H1 (cell line): Measurements from ENCODE around the gene LBX2. TPM values are rescaled to one million over a fixed set of nuclear protein-coding genes. Genes with fewer than 3 reads are reported as not detected.

Experiments used
- CTCF ChIA-PET: fragments of 300-600 bp; sonication (Branson Sonifier 250); formaldehyde crosslinking; loops from one replicate; lab custom pipeline; 2021; ENCODE audit not compliant: partially characterized antibody; lab: Charles Lee
- POLR2A ChIA-PET: fragments of 300-600 bp; sonication (Branson Sonifier 250); formaldehyde crosslinking; loops from one replicate; lab custom pipeline; 2021; ENCODE audit warnings: inconsistent platforms; ENCODE audit not compliant: partially characterized antibody; lab: Charles Lee
- DNase-seq, 2 experiments: peaks; one replicate each; pipeline versions ENCODE4 v3.0.0 to v3.0.0-alpha.2; 2010 to 2022; ENCODE audit warnings: low spot score in 2 of 2, low read depth in 1 of 2, mixed read lengths in 1 of 2
- FAIRE-seq: peaks from 2 replicates; lab custom pipeline; 2011; peaks lifted over from hg19 to GRCh38; lab: Jason Lieb, UNC
- H2AFZ ChIP-seq: 2 replicates; pipeline ENCODE4 v1.8.1; 2012; ENCODE audit warnings: low read length, inconsistent platforms
- H2AK5ac ChIP-seq: 2 replicates; pipeline ENCODE4 v1.6.1; 2013; ENCODE audit warnings: low read depth, low read length
- H2BK120ac ChIP-seq: replicated peaks from 2 replicates; pipeline ENCODE3; 2013; ENCODE audit warnings: low read depth, low read length, inconsistent platforms
- H2BK12ac ChIP-seq: 2 replicates; pipeline ENCODE4 v1.6.1; 2013; ENCODE audit warnings: low read depth, low read length
- H2BK15ac ChIP-seq: 2 replicates; pipeline ENCODE4 v1.6.1; 2013; ENCODE audit warnings: low read length
- H2BK20ac ChIP-seq: 2 replicates; pipeline ENCODE4 v1.6.1; 2013; ENCODE audit warnings: low read length
- H2BK5ac ChIP-seq: 2 replicates; pipeline ENCODE4 v1.6.1; 2013; ENCODE audit warnings: low read depth, low read length
- H3K14ac ChIP-seq: 2 replicates; pipeline ENCODE4 v1.6.1; 2013; ENCODE audit warnings: inconsistent platforms; ENCODE audit not compliant: insufficient read length
- H3K18ac ChIP-seq: 2 replicates; pipeline ENCODE4 v1.6.1; 2013; ENCODE audit warnings: low read length; ENCODE audit errors: extremely low read depth
- H3K23ac ChIP-seq: 2 replicates; pipeline ENCODE4 v1.6.1; 2013; ENCODE audit warnings: inconsistent platforms; ENCODE audit not compliant: insufficient read length
- H3K23me2 ChIP-seq: 2 replicates; pipeline ENCODE4 v1.6.1; 2013; ENCODE audit warnings: low read depth, low read length
- H3K27ac ChIP-seq: 2 replicates; pipeline ENCODE4 v1.6.1; 2011; ENCODE audit warnings: low read depth, low read length, inconsistent platforms
- H3K27me3 ChIP-seq, 4 experiments: replicated peaks in 1 of 4; 1 replicate in 1 of 4; 2 replicates in 3 of 4; pipeline versions ENCODE4 v1.6.1 to v1.8.1; 2011 to 2013; ENCODE audit warnings: low read length in 3 of 4, mild to moderate bottlenecking in 3 of 4, inconsistent platforms in 2 of 4, mixed read lengths in 2 of 4, moderate library complexity in 1 of 4; ENCODE audit not compliant: control insufficient read depth in 3 of 4, insufficient read depth in 3 of 4; ENCODE audit errors: extremely low read depth in 1 of 4
- H3K36me3 ChIP-seq, 4 experiments: 2 replicates each; pipeline versions ENCODE4 v1.6.1 to v1.8.1; 2011 to 2013; ENCODE audit warnings: mild to moderate bottlenecking in 4 of 4, low read length in 3 of 4, moderate library complexity in 2 of 4, control low read depth in 1 of 4, inconsistent platforms in 1 of 4; ENCODE audit not compliant: insufficient read depth in 4 of 4, control insufficient read depth in 2 of 4
- H3K4ac ChIP-seq: replicated peaks from 2 replicates; pipeline ENCODE3; 2013; ENCODE audit warnings: low read length, low read depth, mixed read lengths, inconsistent platforms; ENCODE audit not compliant: insufficient read length
- H3K4me1 ChIP-seq, 4 experiments: replicated peaks in 1 of 4; 1 replicate in 1 of 4; 2 replicates in 3 of 4; pipeline versions ENCODE4 v1.6.1 to v1.8.1; 2011 to 2013; ENCODE audit warnings: low read length in 3 of 4, inconsistent platforms in 2 of 4, mixed read lengths in 1 of 4; ENCODE audit not compliant: insufficient read depth in 4 of 4, control insufficient read depth in 3 of 4
- H3K4me2 ChIP-seq, 2 experiments: 2 replicates each; pipeline versions ENCODE4 v1.6.1 to v1.8.1; 2011 to 2013; ENCODE audit warnings: low read depth in 2 of 2, low read length in 2 of 2, control low read depth in 1 of 2, inconsistent platforms in 1 of 2, mild to moderate bottlenecking in 1 of 2; ENCODE audit not compliant: insufficient read depth in 1 of 2
- H3K4me3 ChIP-seq, 4 experiments: fragments of 200-600, 300-600 bp in 1 of 4; sonication (generic), shearing (Covaris generic), sonication (Bioruptor Twin) in 1 of 4; 2 replicates each; pipeline versions ENCODE4 v1.5.1 to v1.8.1; 2011 to 2016; ENCODE audit warnings: low read length in 4 of 4, low read depth in 3 of 4, control low read depth in 2 of 4, inconsistent platforms in 2 of 4, mild to moderate bottlenecking in 2 of 4, mixed read lengths in 1 of 4, moderate library complexity in 1 of 4; ENCODE audit not compliant: insufficient read depth in 2 of 4; ENCODE audit errors: extremely low read depth in 1 of 4
- H3K56ac ChIP-seq: replicated peaks from 2 replicates; pipeline ENCODE3; 2013; ENCODE audit warnings: low read depth, mild to moderate bottlenecking, mixed read lengths, low read length, inconsistent platforms; ENCODE audit not compliant: insufficient read length
- H3K79me1 ChIP-seq: 2 replicates; pipeline ENCODE4 v1.6.1; 2013; ENCODE audit warnings: low read depth, low read length, control low read depth
- H3K79me2 ChIP-seq, 2 experiments: 2 replicates each; pipeline versions ENCODE4 v1.6.1 to v1.8.1; 2012 to 2013; ENCODE audit warnings: low read length in 2 of 2, mild to moderate bottlenecking in 2 of 2, inconsistent platforms in 1 of 2; ENCODE audit not compliant: insufficient read depth in 2 of 2, control insufficient read depth in 1 of 2
- H3K9ac ChIP-seq, 4 experiments: replicated peaks in 1 of 4; 1 replicate in 1 of 4; 2 replicates in 3 of 4; pipeline versions ENCODE4 v1.6.1 to v1.8.1; 2011 to 2013; ENCODE audit warnings: low read depth in 3 of 4, low read length in 3 of 4, control low read depth in 2 of 4, mild to moderate bottlenecking in 2 of 4, moderate library complexity in 2 of 4, inconsistent platforms in 1 of 4; ENCODE audit errors: extremely low read depth in 1 of 4
- H3K9me3 ChIP-seq, 2 experiments: 2 replicates each; pipeline versions ENCODE4 v1.6.1 to v1.8.1; 2012 to 2013; ENCODE audit warnings: mild to moderate bottlenecking in 2 of 2, moderate library complexity in 2 of 2, control low read depth in 1 of 2, inconsistent platforms in 1 of 2, low read depth in 1 of 2, low read length in 1 of 2, mixed read lengths in 1 of 2; ENCODE audit not compliant: insufficient read depth in 2 of 2
- H4K20me1 ChIP-seq, 2 experiments: replicated peaks in 1 of 2; 2 replicates each; pipeline versions ENCODE3 to v1.8.1; 2011 to 2013; ENCODE audit warnings: inconsistent platforms in 2 of 2, low read length in 2 of 2, mild to moderate bottlenecking in 1 of 2; ENCODE audit not compliant: insufficient read depth in 2 of 2, control insufficient read depth in 1 of 2
- H4K5ac ChIP-seq: 2 replicates; pipeline ENCODE4 v1.6.1; 2013; ENCODE audit warnings: low read length, low read depth, mixed read lengths, inconsistent platforms; ENCODE audit not compliant: insufficient read length
- H4K8ac ChIP-seq: 2 replicates; pipeline ENCODE4 v1.8.0; 2013; ENCODE audit warnings: mild to moderate bottlenecking, moderate library complexity, low read length, inconsistent platforms; ENCODE audit not compliant: insufficient read depth; ENCODE audit errors: extremely low read depth
- H4K91ac ChIP-seq: replicated peaks from 2 replicates; pipeline ENCODE3; 2013; ENCODE audit warnings: low read length, mixed read lengths, inconsistent platforms; ENCODE audit not compliant: insufficient read length
- EZH2 ChIP-seq: fragments of 200-600 bp; sonication (generic); IDR thresholded peaks from 2 replicates; pipeline ENCODE4 v1.7.1; 2012; ENCODE audit warnings: low read depth, mild to moderate bottlenecking, moderate library complexity, low read length, inconsistent platforms; ENCODE audit not compliant: severe bottlenecking
- SP1 ChIP-seq: IDR thresholded peaks from 2 replicates; pipeline ENCODE4 v1.6.1; 2011; ENCODE audit warnings: low read depth, low read length
- SUZ12 ChIP-seq: fragments of 200-600 bp; sonication (generic); IDR thresholded peaks from 2 replicates; pipeline ENCODE4 v1.6.1; 2012; ENCODE audit warnings: mild to moderate bottlenecking, inconsistent platforms, low read length, moderate library complexity, mixed read lengths
- WGBS, 2 experiments: shearing (Covaris generic) in 1 of 2; methylation state at CpG; one replicate each; pipeline versions ENCODE4 v1.1.6 to v1.1.7; 2013 to 2015; ENCODE audit warnings: low lambda C conversion rate in 2 of 2, mixed read lengths in 2 of 2, inconsistent platforms in 1 of 2, low coverage in 1 of 2, missing lambda C conversion rate in 1 of 2; ENCODE audit not compliant: insufficient replicate concordance in 2 of 2, insufficient coverage in 1 of 2, insufficient read length in 1 of 2; ENCODE audit errors: extremely low coverage in 1 of 2, missing lambda C conversion rate in 1 of 2; 5-methylcytosine and 5-hydroxymethylcytosine counted together
- polyA plus RNA-seq, 7 experiments: library from polyadenylated mRNA; depleted of rRNA in 3 of 7; stranded (reverse) in 5 of 7; unstranded in 2 of 7; fragments of >200 nt in 5 of 7; fragments of 200-250 nt in 2 of 7; gene quantifications; 1 replicate in 5 of 7; 2 replicates in 1 of 7; 4 replicates in 1 of 7; pipeline versions ENCODE4 v1.2.1 to v1.2.3, GENCODE V29; 2011 to 2013; ENCODE audit warnings: missing spikeins in 2 of 7, mixed read lengths in 2 of 7
- total RNA-seq: library from RNA; stranded (reverse); fragmentation: NEBNext Ultra II Directional; extraction: Animal tissue kit (Norgen Biotek cat#: 25700); gene quantifications from 2 replicates; pipeline ENCODE4 v1.2.1, GENCODE V29; 2021

Gene LBX2
- total and polyA plus RNA-seq, 2 of the 8 experiments (the other 6 are each of a cell fraction or from before 2014, with no cell fraction given): 0.27 TPM; not detected in 1

DNA sequence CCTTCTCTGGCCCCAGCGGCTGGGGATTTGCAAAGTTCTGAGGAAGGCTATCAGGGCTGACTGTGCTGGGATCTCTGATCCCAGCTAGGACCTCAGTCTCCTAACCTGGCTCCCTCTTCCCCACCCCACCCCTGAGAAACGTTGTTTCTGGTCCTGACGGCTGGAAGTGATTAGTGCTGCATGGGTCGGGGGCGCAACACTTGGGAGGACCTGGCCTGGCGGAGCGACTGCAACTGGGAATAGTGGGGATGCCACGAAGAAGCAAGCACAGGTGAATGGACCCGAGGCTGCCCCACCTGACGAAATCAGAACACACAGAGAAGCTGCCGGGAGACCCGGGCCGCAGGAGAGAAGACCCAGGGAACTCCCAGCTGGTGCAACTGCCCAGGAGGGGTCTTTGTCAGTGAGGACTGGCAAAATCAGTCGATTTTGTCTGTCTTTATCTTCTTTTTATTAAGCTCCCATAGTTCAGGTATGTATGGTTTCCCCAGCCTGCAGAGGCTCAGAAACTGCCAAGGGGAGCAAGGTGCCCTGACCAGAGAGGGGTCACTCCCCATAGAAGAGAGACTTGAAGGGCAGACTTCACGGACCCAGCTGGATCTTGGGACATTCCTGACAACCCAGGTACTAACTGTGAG is 656 bp upstream of the LBX2 start:
- H3K18ac ChIP-seq: no peak overlapping the region
- no peak overlapping the region for H2BK120ac ChIP-seq
- no peak overlapping the region for H4K91ac ChIP-seq
- DNase-seq: peak in 1 of 2 experiments; percentile 58
- H2AFZ ChIP-seq: no peak overlapping the region
- no peak overlapping the region for H4K5ac ChIP-seq
- ChIA-PET CTCF (interaction anchor here (0.7 to 5.1 kb wide), 13 partner anchors 10 to 91 kb away, joined by 3 to 24 read pairs (median 6); partner anchors contain the start of genes AUP1, CCDC142, HTRA2 and TLX2), POLR2A (interaction anchor here (0.9 to 9.4 kb wide), 15 partner anchors 10 to 88 kb away, joined by 3 to 73 read pairs (median 4); partner anchors contain the start of genes AUP1, CCDC142, DQX1 and HTRA2)
- H3K4me3 ChIP-seq: peak overlapping the region; percentile 20 to 57 (median 46); a peak in 4 of 8 replicates
- peaks cover 85 to 100% (median 99%) of the 10 kb centered on the region in 4 experiments for H3K27me3 ChIP-seq
- no peak overlapping the region for H2BK5ac ChIP-seq
- TF ChIP-seq EZH2 (peak; percentile 76), SUZ12 (peak; percentile 21), SP1 (no peak)
- no peak overlapping the region for H3K9ac ChIP-seq
- no peaks in the 10 kb centered on the region for H3K9me3 ChIP-seq
- H4K8ac ChIP-seq: peak overlapping the region; percentile 6
- H3K14ac ChIP-seq: no peak overlapping the region
- no peak overlapping the region for H3K4ac ChIP-seq
- H3K4me1 ChIP-seq: peaks cover 7 to 59% (median 38%) of the 10 kb centered on the region in 4 experiments
- H2BK12ac ChIP-seq: no peak overlapping the region
- H2BK20ac ChIP-seq: no peak overlapping the region
- FAIRE-seq: no peak
- no peaks in the 10 kb centered on the region; a peak in 1 of 8 replicates for H3K36me3 ChIP-seq
- H3K79me2 ChIP-seq: no peaks in the 10 kb centered on the region
- H3K79me1 ChIP-seq: no peaks in the 10 kb centered on the region
- H3K56ac ChIP-seq: no peak overlapping the region
- peaks cover 0 to 13% of the 10 kb centered on the region in 2 experiments for H4K20me1 ChIP-seq
- H3K23ac ChIP-seq: no peak overlapping the region
- H2BK15ac ChIP-seq: no peak overlapping the region
- H3K4me2 ChIP-seq: peak overlapping the region; percentile 78 to 97
- 16% methylated on average over 15 of the region's 15 CpGs; no CpG with 5 or more reads in 1 of the 2 experiments for WGBS, 2 experiments
- H3K23me2 ChIP-seq: peaks cover 35% of the 10 kb centered on the region; the same call in 1 of the 2 replicates
- no peak overlapping the region for H2AK5ac ChIP-seq
- no peak overlapping the region for H3K27ac ChIP-seq
